HEK293T (cell line): ENCODE results near the gene HCRT.

Experiments
- BHLHE40 ChIP-seq: fragments of 450-650 bp; IDR thresholded peaks from 2 replicates; pipeline ENCODE4 v1.6.1; 2016; ENCODE audit warnings: mild to moderate bottlenecking, moderate library complexity, borderline replicate concordance
- FOXA1 ChIP-seq: fragments of 450-650 bp; IDR thresholded peaks from 2 replicates; pipeline ENCODE4 v1.6.1; 2016; ENCODE audit warnings: mild to moderate bottlenecking
- FOXK2 ChIP-seq: fragments of 450-650 bp; IDR thresholded peaks from 2 replicates; pipeline ENCODE4 v1.6.1; 2016; ENCODE audit warnings: mild to moderate bottlenecking
- FOXM1 ChIP-seq: fragments of 450-650 bp; IDR thresholded peaks from 2 replicates; pipeline ENCODE4 v1.6.1; 2017; ENCODE audit warnings: mild to moderate bottlenecking, borderline replicate concordance
- HDGF ChIP-seq: fragments of 450-650 bp; IDR thresholded peaks from 2 replicates; pipeline ENCODE4 v1.6.1; 2017; ENCODE audit warnings: antibody characterized with exemption, borderline replicate concordance
- L3MBTL2 ChIP-seq: fragments of 450-650 bp; conservative IDR thresholded peaks from 2 replicates; pipeline ENCODE4 v1.6.1; 2016; ENCODE audit warnings: mild to moderate bottlenecking
- LEF1 ChIP-seq: fragments of 450-650 bp; IDR thresholded peaks from 2 replicates; pipeline ENCODE4 v1.6.1; 2017; ENCODE audit warnings: mild to moderate bottlenecking, borderline replicate concordance
- NFRKB ChIP-seq: fragments of 450-650 bp; IDR thresholded peaks from 2 replicates; pipeline ENCODE4 v1.6.1; 2016; ENCODE audit warnings: mild to moderate bottlenecking, moderate library complexity
- PKNOX1 ChIP-seq: fragments of 450-650 bp; IDR thresholded peaks from 2 replicates; pipeline ENCODE4 v1.6.1; 2016
- SP1 ChIP-seq: fragments of 450-650 bp; IDR thresholded peaks from 2 replicates; pipeline ENCODE4 v1.6.1; 2017
- SUZ12 ChIP-seq: fragments of 450-650 bp; IDR thresholded peaks from 2 replicates; pipeline ENCODE4 v1.6.1; 2016; ENCODE audit warnings: mild to moderate bottlenecking
- ZNF384 ChIP-seq: fragments of 450-650 bp; IDR thresholded peaks from 2 replicates; pipeline ENCODE4 v1.6.1; 2016

- TF ChIP-seq NFRKB (no peak), HDGF (no peak), FOXA1 (no peak), LEF1 (no peak), FOXK2 (no peak), L3MBTL2 (no peak), ZNF384 (no peak), BHLHE40 (no peak), FOXM1 (no peak), SUZ12 (no peak), SP1 (no peak), PKNOX1 (no peak)
Measured at GRCh38 chr17:42197564-42198156, 12.4 kb upstream of the HCRT start.
